Measurements from ENCODE around the gene MTIF3. TPM values are rescaled to one million over a fixed set of nuclear protein-coding genes. Genes with fewer than 3 reads are reported as not detected.

Gene MTIF3
- polyA plus RNA-seq, 1 of the 3 experiments (the other 2 are of a cell fraction): 29.5 TPM

DNA sequence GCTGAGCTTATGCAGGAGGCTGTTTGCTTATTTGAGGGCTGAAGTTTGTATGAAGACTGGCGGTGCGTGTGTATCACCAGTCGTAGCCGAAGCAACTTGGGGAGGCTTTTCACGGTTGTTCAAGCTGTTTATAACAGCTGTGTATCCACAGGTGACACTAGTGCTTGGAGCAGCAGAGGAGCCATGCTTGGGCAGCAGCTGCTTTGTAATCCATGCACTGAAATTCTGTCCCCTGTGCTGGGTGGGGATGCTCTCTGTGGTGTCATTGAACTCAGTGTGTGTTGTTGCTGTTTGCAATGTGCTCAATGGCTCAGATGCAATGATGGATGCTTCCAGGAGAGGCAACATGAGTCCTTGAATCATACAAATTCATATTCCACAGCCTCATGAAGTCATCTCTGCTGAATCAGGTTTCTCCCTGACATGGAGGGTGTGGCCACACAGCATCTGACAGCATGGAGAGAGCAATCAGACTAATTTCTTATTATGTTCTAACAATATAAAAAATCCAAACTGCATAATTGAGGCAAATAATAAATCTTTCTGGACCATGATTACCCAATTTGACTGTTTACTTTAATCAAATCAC lies 44.7 kb downstream of the MTIF3 start:
- Histone ChIP-seq H3K79me2 (ENCODE audit: insufficient read depth) (no peaks in the 10 kb centered on the region), H3F3A (replicated peaks; ENCODE audit: insufficient read depth) (no peaks in the 10 kb centered on the region), H3K9ac (no peak overlapping the region), H3K4me3 (ENCODE audit: low read depth in 2 of 2, low read length in 1 of 2) (no peak overlapping the region), H3K27me3 (ENCODE audit: insufficient read depth) (peaks cover 41% of the 10 kb centered on the region; the same call in 1 of the 2 replicates), H3K9me3 (no peaks in the 10 kb centered on the region), H3K4me1 (ENCODE audit: control insufficient read depth in 1 of 2, insufficient read depth in 2 of 2, low read depth in 1 of 2, low read length in 1 of 2) (no peaks in the 10 kb centered on the region; a peak in 1 of 4 replicates), H3K27ac (ENCODE audit: low read depth in 2 of 2, low read length in 1 of 2) (no peak overlapping the region), H3K4me2 (no peak overlapping the region), H3K36me3 (replicated peaks in 1 of 2; ENCODE audit: control insufficient read depth in 1 of 2, insufficient read depth in 2 of 2, low read length in 1 of 2) (no peaks in the 10 kb centered on the region), H2AFZ (ENCODE audit: low read depth) (no peak overlapping the region), H3K9me2 (no peaks in the 10 kb centered on the region), H4K20me1 (ENCODE audit: insufficient read depth) (no peaks in the 10 kb centered on the region)
- DNase-seq: no peak
- WGBS (ENCODE audit: low lambda C conversion rate): 4% methylated on average over 4 of the region's 5 CpGs
- ChIA-PET CTCF (interaction anchor here (0.6 to 2.1 kb wide), 14 partner anchors 9 to 548 kb away, joined by 3 to 13 read pairs (median 3); no protein-coding TSS in a partner anchor), POLR2A (no interaction called here)
- TF ChIP-seq YY1 (IDR thresholded peaks at IDR 0.05; ENCODE audit: low read depth) (no peak), TEAD4 (IDR thresholded peaks at IDR 0.05; ENCODE audit: borderline replicate concordance, insufficient read depth) (no peak), RFX5 (IDR thresholded peaks at IDR 0.05; ENCODE audit: low read length) (no peak), NRF1 (IDR thresholded peaks at IDR 0.05; ENCODE audit: low read depth, low read length) (no peak), RXRA (IDR thresholded peaks at IDR 0.05; ENCODE audit: borderline replicate concordance, low read depth) (no peak), RAD21 (IDR thresholded peaks at IDR 0.05; ENCODE audit: low read length) (no peak)

DNA sequence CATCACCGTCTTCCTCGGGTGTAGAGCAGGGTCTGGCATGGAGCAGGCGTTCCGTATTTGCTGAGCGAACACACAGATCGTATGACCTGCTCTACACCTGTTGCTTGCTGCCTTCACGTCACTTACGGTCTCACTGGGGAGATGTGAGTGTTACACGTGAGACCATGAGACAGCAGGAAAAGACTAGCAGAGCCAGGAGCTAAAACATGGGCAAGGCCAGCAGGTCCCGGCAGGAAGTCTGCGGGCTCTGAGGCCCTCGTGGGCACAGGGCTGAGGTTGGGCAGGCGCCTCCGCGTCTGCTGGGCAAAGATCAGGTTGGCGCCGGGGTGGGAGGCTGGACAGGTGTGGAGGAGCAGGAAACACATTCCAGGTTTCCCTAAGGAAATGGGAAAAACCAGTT lies 45.7 kb downstream of the MTIF3 start:
- TF ChIP-seq, protein P1, sequence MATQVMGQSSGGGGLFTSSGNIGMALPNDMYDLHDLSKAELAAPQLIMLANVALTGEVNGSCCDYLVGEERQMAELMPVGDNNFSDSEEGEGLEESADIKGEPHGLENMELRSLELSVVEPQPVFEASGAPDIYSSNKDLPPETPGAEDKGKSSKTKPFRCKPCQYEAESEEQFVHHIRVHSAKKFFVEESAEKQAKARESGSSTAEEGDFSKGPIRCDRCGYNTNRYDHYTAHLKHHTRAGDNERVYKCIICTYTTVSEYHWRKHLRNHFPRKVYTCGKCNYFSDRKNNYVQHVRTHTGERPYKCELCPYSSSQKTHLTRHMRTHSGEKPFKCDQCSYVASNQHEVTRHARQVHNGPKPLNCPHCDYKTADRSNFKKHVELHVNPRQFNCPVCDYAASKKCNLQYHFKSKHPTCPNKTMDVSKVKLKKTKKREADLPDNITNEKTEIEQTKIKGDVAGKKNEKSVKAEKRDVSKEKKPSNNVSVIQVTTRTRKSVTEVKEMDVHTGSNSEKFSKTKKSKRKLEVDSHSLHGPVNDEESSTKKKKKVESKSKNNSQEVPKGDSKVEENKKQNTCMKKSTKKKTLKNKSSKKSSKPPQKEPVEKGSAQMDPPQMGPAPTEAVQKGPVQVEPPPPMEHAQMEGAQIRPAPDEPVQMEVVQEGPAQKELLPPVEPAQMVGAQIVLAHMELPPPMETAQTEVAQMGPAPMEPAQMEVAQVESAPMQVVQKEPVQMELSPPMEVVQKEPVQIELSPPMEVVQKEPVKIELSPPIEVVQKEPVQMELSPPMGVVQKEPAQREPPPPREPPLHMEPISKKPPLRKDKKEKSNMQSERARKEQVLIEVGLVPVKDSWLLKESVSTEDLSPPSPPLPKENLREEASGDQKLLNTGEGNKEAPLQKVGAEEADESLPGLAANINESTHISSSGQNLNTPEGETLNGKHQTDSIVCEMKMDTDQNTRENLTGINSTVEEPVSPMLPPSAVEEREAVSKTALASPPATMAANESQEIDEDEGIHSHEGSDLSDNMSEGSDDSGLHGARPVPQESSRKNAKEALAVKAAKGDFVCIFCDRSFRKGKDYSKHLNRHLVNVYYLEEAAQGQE (IDR thresholded peaks at IDR 0.05; ENCODE audit: low read depth, low read length): no peak
- no peak for TF ChIP-seq USF1 (IDR thresholded peaks at IDR 0.05; ENCODE audit: borderline replicate concordance, low read depth)
- no peak for TF ChIP-seq GATA2 (CRISPR knock-in tag; IDR thresholded peaks at IDR 0.05)
- no peak for TF ChIP-seq EZH2phosphoT487 (IDR thresholded peaks at IDR 0.05; ENCODE audit: borderline replicate concordance, low read depth)
- TF ChIP-seq IRF3 (IDR thresholded peaks at IDR 0.05; ENCODE audit: low read depth, low read length): no peak
- no peak for TF ChIP-seq RAD21 (IDR thresholded peaks at IDR 0.05; ENCODE audit: low read length)
- no peak for TF ChIP-seq TEAD4 (IDR thresholded peaks at IDR 0.05; ENCODE audit: borderline replicate concordance, insufficient read depth)
- TF ChIP-seq NFIC (IDR thresholded peaks at IDR 0.05; ENCODE audit: borderline replicate concordance): no peak
- no peak for TF ChIP-seq FOXM1 (IDR thresholded peaks at IDR 0.05; ENCODE audit: low read depth)
- TF ChIP-seq GABPA (IDR thresholded peaks at IDR 0.05; ENCODE audit: low read depth): no peak
- TF ChIP-seq, protein P2, sequence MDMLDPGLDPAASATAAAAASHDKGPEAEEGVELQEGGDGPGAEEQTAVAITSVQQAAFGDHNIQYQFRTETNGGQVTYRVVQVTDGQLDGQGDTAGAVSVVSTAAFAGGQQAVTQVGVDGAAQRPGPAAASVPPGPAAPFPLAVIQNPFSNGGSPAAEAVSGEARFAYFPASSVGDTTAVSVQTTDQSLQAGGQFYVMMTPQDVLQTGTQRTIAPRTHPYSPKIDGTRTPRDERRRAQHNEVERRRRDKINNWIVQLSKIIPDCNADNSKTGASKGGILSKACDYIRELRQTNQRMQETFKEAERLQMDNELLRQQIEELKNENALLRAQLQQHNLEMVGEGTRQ (IDR thresholded peaks at IDR 0.05; ENCODE audit: borderline replicate concordance, low read depth, low read length): no peak
- no peak for TF ChIP-seq FOXJ3 (CRISPR knock-in tag; IDR thresholded peaks at IDR 0.05)
- no peak for TF ChIP-seq SMC3 (IDR thresholded peaks at IDR 0.05; ENCODE audit: low read depth, low read length)
- no peak for TF ChIP-seq RCOR1 (IDR thresholded peaks at IDR 0.05; ENCODE audit: low read length)
- WGBS (ENCODE audit: low lambda C conversion rate): 66% methylated on average over 17 of the region's 17 CpGs
- Histone ChIP-seq H3F3A (replicated peaks; ENCODE audit: insufficient read depth) (no peaks in the 10 kb centered on the region), H3K36me3 (replicated peaks in 1 of 2; ENCODE audit: control insufficient read depth in 1 of 2, insufficient read depth in 2 of 2, low read length in 1 of 2) (no peaks in the 10 kb centered on the region), H3K9me3 (no peaks in the 10 kb centered on the region), H3K4me3 (ENCODE audit: low read depth in 2 of 2, low read length in 1 of 2) (no peak overlapping the region), H3K9ac (no peak overlapping the region), H4K20me1 (ENCODE audit: insufficient read depth) (no peaks in the 10 kb centered on the region), H3K4me1 (ENCODE audit: control insufficient read depth in 1 of 2, insufficient read depth in 2 of 2, low read depth in 1 of 2, low read length in 1 of 2) (no peaks in the 10 kb centered on the region; a peak in 1 of 4 replicates), H3K9me2 (no peaks in the 10 kb centered on the region), H2AFZ (ENCODE audit: low read depth) (no peak overlapping the region), H3K4me2 (no peak overlapping the region), H3K27me3 (ENCODE audit: insufficient read depth) (peaks cover 51% of the 10 kb centered on the region; the same call in 1 of the 2 replicates), H3K27ac (ENCODE audit: low read depth in 2 of 2, low read length in 1 of 2) (no peak overlapping the region), H3K79me2 (ENCODE audit: insufficient read depth) (no peaks in the 10 kb centered on the region)
- POLR2A ChIA-PET: no interaction called here
- CTCF ChIA-PET: interaction anchor here (0.9 to 1.8 kb wide), 3 partner anchors 23 to 422 kb away, joined by 3 to 13 read pairs (median 4); no protein-coding TSS in a partner anchor
- DNase-seq: no peak
